K562 (cell line): ENCODE measurements around the gene DDX54. TPM values are rescaled to one million over a fixed set of nuclear protein-coding genes. Genes with fewer than 3 reads are reported as not detected.

ENCODE experiments used
- ATAC-seq: fragments of 200-7000 bp; cut with Tn5 transposase; 3 replicates; pipeline ENCODE4 v1.9.1; 2020; ENCODE audit warnings: moderate library complexity
- BruUV-seq: library from RNA; stranded (reverse); fragments of 400-500 nt; replicated peaks from 2 replicates; lab custom pipeline; 2021; lab: Mats Ljungman, UMichigan
- CTCF ChIA-PET: fragments of 300-600 bp; formaldehyde crosslinking; extraction: SDS; loops from one replicate; lab custom pipeline; 2021; ENCODE audit warnings: low intra/inter-chr PET ratio; lab: Yijun Ruan, JAX
- POLR2A ChIA-PET: fragments of 300-600, 350-650 bp; sonication (Branson Sonifier 250); formaldehyde crosslinking; extraction: SDS; loops from one replicate; lab custom pipeline; 2021; ENCODE audit warnings: antibody characterized with exemption, inconsistent platforms; lab: Yijun Ruan, JAX
- DNase-seq, 4 experiments: peaks; one replicate each; pipeline versions ENCODE4 v3.0.0 to v3.0.0-alpha.2; 2011 to 2018; ENCODE audit warnings: low spot score in 3 of 4, mixed read lengths in 3 of 4; ENCODE audit errors: extremely low read depth in 1 of 4
- FAIRE-seq: peaks from 2 replicates; lab custom pipeline; 2011; peaks lifted over from hg19 to GRCh38; lab: Jason Lieb, UNC
- H2AFZ ChIP-seq: 2 replicates; pipeline ENCODE4 v1.6.0; 2011; ENCODE audit warnings: low read depth, low read length, control low read depth, inconsistent platforms
- H3K27ac ChIP-seq: fragments of 200-600 bp; 3 replicates; pipeline ENCODE4 v1.8.0; 2011; ENCODE audit warnings: low read depth, mild to moderate bottlenecking, control low read depth, inconsistent platforms, low read length, moderate library complexity, mixed read lengths; ENCODE audit errors: extremely low read depth
- H3K27me3 ChIP-seq, 2 experiments: fragments of 300-600 bp in 1 of 2; 2 replicates in 1 of 2; 3 replicates in 1 of 2; pipeline versions ENCODE4 v1.6.0 to v1.8.0; 2011; ENCODE audit warnings: inconsistent platforms in 2 of 2, low read length in 2 of 2, mild to moderate bottlenecking in 1 of 2, mixed read lengths in 1 of 2, moderate library complexity in 1 of 2; ENCODE audit not compliant: control insufficient read depth in 2 of 2, insufficient read depth in 2 of 2
- H3K36me3 ChIP-seq: fragments of 300-600 bp; 3 replicates; pipeline ENCODE4 v1.8.0; 2011; ENCODE audit warnings: mild to moderate bottlenecking, low read length, inconsistent platforms; ENCODE audit not compliant: control insufficient read depth, insufficient read depth
- H3K4me1 ChIP-seq, 2 experiments: fragments of 200-600 bp in 1 of 2; replicated peaks in 1 of 2; 2 replicates in 1 of 2; 3 replicates in 1 of 2; pipeline versions ENCODE4 v1.5.1 to v1.8.0; 2011; ENCODE audit warnings: inconsistent platforms in 2 of 2, low read length in 2 of 2, mild to moderate bottlenecking in 1 of 2, mixed read lengths in 1 of 2, moderate library complexity in 1 of 2; ENCODE audit not compliant: control insufficient read depth in 2 of 2, insufficient read depth in 2 of 2
- H3K4me2 ChIP-seq: 2 replicates; pipeline ENCODE4 v1.6.1; 2011; ENCODE audit warnings: low read length, control low read depth, inconsistent platforms, mixed read lengths; ENCODE audit not compliant: insufficient read depth
- H3K4me3 ChIP-seq: fragments of 200-600 bp; sonication (generic), shearing (Covaris generic); 2 replicates; pipeline ENCODE4 v1.5.1; 2016; ENCODE audit warnings: control low read depth, inconsistent platforms
- H3K79me2 ChIP-seq: fragments of 200-600 bp; 3 replicates; pipeline ENCODE4 v1.8.0; 2011; ENCODE audit warnings: low read length, inconsistent platforms; ENCODE audit not compliant: control insufficient read depth, insufficient read depth
- H3K9ac ChIP-seq, 2 experiments: 2 replicates each; pipeline versions ENCODE4 v1.6.0 to v1.6.1; 2011; ENCODE audit warnings: low read depth in 2 of 2, low read length in 2 of 2, control low read depth in 1 of 2, inconsistent platforms in 1 of 2, mild to moderate bottlenecking in 1 of 2, mixed read lengths in 1 of 2; ENCODE audit not compliant: insufficient read depth in 1 of 2
- H3K9me1 ChIP-seq: one replicate; pipeline ENCODE4 v1.6.0; 2011; ENCODE audit warnings: inconsistent platforms, mild to moderate bottlenecking, low read length, moderate library complexity; ENCODE audit not compliant: control insufficient read depth, insufficient read depth
- H3K9me3 ChIP-seq: replicated peaks from 2 replicates; pipeline ENCODE4 v1.5.1; 2011; ENCODE audit warnings: low read depth, low read length, inconsistent platforms; ENCODE audit not compliant: control insufficient read depth, insufficient read depth
- H4K20me1 ChIP-seq: replicated peaks from 2 replicates; pipeline ENCODE4 v1.6.1; 2011; ENCODE audit warnings: low read length, inconsistent platforms, mixed read lengths; ENCODE audit not compliant: control insufficient read depth, insufficient read depth
- ATF4 ChIP-seq: fragments of 450-650 bp; formaldehyde crosslinking; IDR thresholded peaks from 2 replicates; pipeline ENCODE4 v1.4.0; 2022; ENCODE audit warnings: mild to moderate bottlenecking, moderate library complexity
- BMI1 ChIP-seq: fragments of 150-350 bp; IDR thresholded peaks from 2 replicates; pipeline ENCODE4 v1.6.1; 2014; ENCODE audit warnings: low read length
- CHD4 ChIP-seq: fragments of 200-600 bp; sonication (generic); IDR thresholded peaks from 3 replicates; pipeline ENCODE4 v1.6.1; 2012; ENCODE audit warnings: low read depth, mild to moderate bottlenecking, mixed read lengths, low read length, inconsistent platforms; ENCODE audit not compliant: insufficient read depth, insufficient replicate concordance, poor library complexity, severe bottlenecking
- CUX1 ChIP-seq: fragments of 200-800 bp; sonication (Bioruptor generic); IDR thresholded peaks from 2 replicates; pipeline ENCODE4 v1.6.1; 2016; ENCODE audit warnings: missing genetic modification characterization, missing compliant biosample characterization
- GTF2E2 ChIP-seq: fragments of 200-800 bp; sonication (Bioruptor generic); IDR thresholded peaks from 2 replicates; pipeline ENCODE4 v1.6.1; 2016; ENCODE audit warnings: missing genetic modification characterization, missing compliant biosample characterization
- JUND ChIP-seq, 2 experiments: IDR thresholded peaks; 2 replicates in 1 of 2; 3 replicates in 1 of 2; pipeline ENCODE4 v1.6.1; 2011; ENCODE audit warnings: borderline replicate concordance in 2 of 2, low read depth in 2 of 2, low read length in 2 of 2, improper control_type of control experiment in 1 of 2, missing biosample characterization in 1 of 2, missing genetic modification characterization in 1 of 2, missing genetic modification reagents in 1 of 2
- MAZ ChIP-seq, 2 experiments: fragments of 450-650 bp in 1 of 2; sonication (generic) in 1 of 2; formaldehyde crosslinking; IDR thresholded peaks in 1 of 2; conservative IDR thresholded peaks in 1 of 2; 2 replicates each; pipeline versions ENCODE4 v1.4.0 to v1.5.0; 2020; ENCODE audit warnings: mild to moderate bottlenecking in 1 of 2, missing genetic modification reagents in 1 of 2
- PTRF ChIP-seq: fragments of 450-650 bp; IDR thresholded peaks from 2 replicates; pipeline ENCODE4 v1.6.1; 2016; ENCODE audit warnings: mild to moderate bottlenecking, missing genetic modification characterization, missing compliant biosample characterization
- SMARCA4 ChIP-seq: fragments of 450-650 bp; IDR thresholded peaks from 2 replicates; pipeline ENCODE4 v1.6.1; 2016
- ZNF764 ChIP-seq: fragments of 250-450 bp; sonication (Bioruptor Pico); IDR thresholded peaks from 2 replicates; pipeline ENCODE4 v1.4.0; 2020; ENCODE audit warnings: low read depth, mild to moderate bottlenecking, moderate library complexity
- WGBS: fragments of 100-300 bp; shearing (Covaris generic); methylation state at CpG from one replicate; pipeline ENCODE4 v1.1.6; 2016; ENCODE audit warnings: low coverage, mixed read lengths; ENCODE audit not compliant: insufficient coverage; ENCODE audit errors: missing lambda C conversion rate; 5-methylcytosine and 5-hydroxymethylcytosine counted together
- in situ Hi-C: fragments of 300-500 bp; cut with MboI; formaldehyde crosslinking; loops from 4 replicates; pipeline ENCODE4 v1.15.0; 2018; ENCODE audit warnings: inconsistent platforms, mixed read lengths
- intact Hi-C: fragments of 100-400 bp; cut with micrococcal nuclease; formaldehyde crosslinking; loops from 2 replicates; pipeline ENCODE4 v1.14.2; 2022
- polyA plus RNA-seq, 8 experiments: library from polyadenylated mRNA; depleted of rRNA in 4 of 8; stranded (reverse) in 5 of 8; unstranded in 3 of 8; fragments of >200 nt; fragmentation: Nextera tagmentation in 2 of 8; fragmentation: Illumina TruSeq in 1 of 8; extraction: Ambion mirVana in 2 of 8; extraction: Trizol in 1 of 8; gene quantifications; 2 replicates each; pipeline versions ENCODE4 v1.2.1 to v1.2.3, GENCODE V29; 2011 to 2014; ENCODE audit warnings: inconsistent platforms in 1 of 8, missing spikeins in 1 of 8
- total RNA-seq, 7 experiments: library from RNA; depleted of rRNA in 6 of 7; stranded (reverse); fragments of >200 nt in 6 of 7; fragmentation: Illumina TruSeq in 2 of 7; extraction: Trizol in 2 of 7; gene quantifications; 2 replicates each; pipeline versions ENCODE4 v1.2.1 to v1.2.3, GENCODE V29; 2011 to 2021; ENCODE audit warnings: low replicate concordance in 1 of 7

Gene DDX54
- total and polyA plus RNA-seq, 9 of the 15 experiments (the other 6 are each of a cell fraction or from before 2014, with no cell fraction given): 1.4 to 135 (median 51.4) TPM

- Histone ChIP-seq H2AFZ (peak overlapping the region; percentile 97), H3K9me1 (peaks cover 3% of the 10 kb centered on the region), H3K79me2 (no peaks in the 10 kb centered on the region), H3K36me3 (peaks cover 8% of the 10 kb centered on the region; the same call in 1 of the 3 replicates), H3K4me2 (peak overlapping the region; percentile 75), H3K4me3 (peak overlapping the region; percentile 42), H3K27me3 (peaks cover 18 to 32% of the 10 kb centered on the region in 2 experiments), H3K9me3 (no peaks in the 10 kb centered on the region), H3K9ac (peak overlapping the region; percentile 31 to 90; a peak in 3 of 4 replicates), H4K20me1 (peaks cover 8% of the 10 kb centered on the region), H3K27ac (no peak overlapping the region), H3K4me1 (peaks cover 5 to 29% of the 10 kb centered on the region in 2 experiments; a peak in 3 of 5 replicates)
- CTCF ChIA-PET: interaction anchor here (1.7 kb wide), 1 partner anchor 105 kb away, joined by 8 read pairs; no protein-coding TSS in a partner anchor
- peak; percentile 75 to 84 (median 80) for DNase-seq
- in situ Hi-C loops: no loop called here
- FAIRE-seq: peak; percentile 83
- WGBS: 14% methylated on average over 49 of the region's 70 CpGs
- no TSS peak for BruUV-seq
- ATAC-seq: peak; percentile 95
- POLR2A ChIA-PET: interaction anchor here (0.5 to 1.2 kb wide), 6 partner anchors 8 to 276 kb away, joined by 3 to 5 read pairs (median 4); no protein-coding TSS in a partner anchor
- intact Hi-C loops: loop anchor here (1.0 to 5.0 kb wide), 2 partner anchors 105 to 161 kb away; no protein-coding TSS in a partner anchor
- TF ChIP-seq CHD4 (no peak), MAZ (CRISPR knock-in tag; conservative IDR thresholded peaks at IDR 0.05 in 1 of 2, IDR thresholded peaks at IDR 0.05 in 1 of 2) (peak; percentile 45 to 76; a peak in 2 of 4 replicates), CUX1 (CRISPR knock-in tag) (no peak), PTRF (tag) (no peak), ATF4 (CRISPR knock-in tag) (no peak), BMI1 (no peak), ZNF764 (CRISPR knock-in tag) (no peak), GTF2E2 (tag) (no peak), SMARCA4 (no peak), JUND (IDR thresholded peaks at IDR 0.05; ENCODE audit: borderline replicate concordance, low read depth, low read length) (0 out of 2 replicates have a peak, but pooled peaks have one; percentile 19), JUND (tag; IDR thresholded peaks at IDR 0.05; ENCODE audit: borderline replicate concordance, low read depth, low read length) (no peak)
Observed at GRCh38 chr12:113152835-113153814, 32.2 kb downstream of the DDX54 start.
